ENCODE data around the gene NENF. TPM values are rescaled to one million over a fixed set of nuclear protein-coding genes. Genes with fewer than 3 reads are reported as not detected.

NENF gene
- polyA plus RNA-seq, 1 donor (not counting 4 experiments of a cell fraction or from before 2014, with no cell fraction given): 65.6 TPM

GRCh38 chr1:212459656-212460055 is 26.9 kb downstream of the NENF start:
- TF ChIP-seq EZH2 (IDR thresholded peaks at IDR 0.05; ENCODE audit: low read length): no peak
- TF ChIP-seq, protein P1, sequence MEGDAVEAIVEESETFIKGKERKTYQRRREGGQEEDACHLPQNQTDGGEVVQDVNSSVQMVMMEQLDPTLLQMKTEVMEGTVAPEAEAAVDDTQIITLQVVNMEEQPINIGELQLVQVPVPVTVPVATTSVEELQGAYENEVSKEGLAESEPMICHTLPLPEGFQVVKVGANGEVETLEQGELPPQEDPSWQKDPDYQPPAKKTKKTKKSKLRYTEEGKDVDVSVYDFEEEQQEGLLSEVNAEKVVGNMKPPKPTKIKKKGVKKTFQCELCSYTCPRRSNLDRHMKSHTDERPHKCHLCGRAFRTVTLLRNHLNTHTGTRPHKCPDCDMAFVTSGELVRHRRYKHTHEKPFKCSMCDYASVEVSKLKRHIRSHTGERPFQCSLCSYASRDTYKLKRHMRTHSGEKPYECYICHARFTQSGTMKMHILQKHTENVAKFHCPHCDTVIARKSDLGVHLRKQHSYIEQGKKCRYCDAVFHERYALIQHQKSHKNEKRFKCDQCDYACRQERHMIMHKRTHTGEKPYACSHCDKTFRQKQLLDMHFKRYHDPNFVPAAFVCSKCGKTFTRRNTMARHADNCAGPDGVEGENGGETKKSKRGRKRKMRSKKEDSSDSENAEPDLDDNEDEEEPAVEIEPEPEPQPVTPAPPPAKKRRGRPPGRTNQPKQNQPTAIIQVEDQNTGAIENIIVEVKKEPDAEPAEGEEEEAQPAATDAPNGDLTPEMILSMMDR (optimal IDR thresholded peaks at IDR 0.05 in 1 of 3, IDR thresholded peaks at IDR 0.05 in 1 of 3, conservative IDR thresholded peaks at IDR 0.05 in 1 of 3; ENCODE audit: extremely low read depth in 1 of 3, insufficient read depth in 2 of 3, low read length in 3 of 3): no peak
- Histone ChIP-seq H3K4me2 (ENCODE audit: control insufficient read depth, extremely low read depth, insufficient read depth, low read depth, low read length) (no peak overlapping the region), H3K9me3 (ENCODE audit: control insufficient read depth, low read depth, low read length) (no peaks in the 10 kb centered on the region), H3K4me3 (ENCODE audit: control insufficient read depth in 2 of 3, extremely low read depth in 1 of 3, insufficient read depth in 2 of 3, low read depth in 1 of 3, low read length in 3 of 3) (no peak overlapping the region), H3K9ac (ENCODE audit: control insufficient read depth, extremely low read depth, insufficient read depth, low read length) (no peak overlapping the region), H3K27me3 (ENCODE audit: control insufficient read depth, extremely low read depth, insufficient read depth, low read length) (no peaks in the 10 kb centered on the region), H3K27ac (ENCODE audit: control insufficient read depth, insufficient read depth, low read length) (no peak overlapping the region), H2AFZ (ENCODE audit: control insufficient read depth, low read length) (no peak overlapping the region), H3K79me2 (ENCODE audit: control insufficient read depth, insufficient read depth, low read length) (no peaks in the 10 kb centered on the region), H3K4me1 (ENCODE audit: control insufficient read depth, extremely low read depth, insufficient read depth, low read length) (peaks cover 6% of the 10 kb centered on the region), H3K9me1 (ENCODE audit: control insufficient read depth, extremely low read depth, insufficient read depth, low read length) (no peaks in the 10 kb centered on the region), H4K20me1 (ENCODE audit: control insufficient read depth, extremely low read depth, insufficient read depth, low read length) (no peaks in the 10 kb centered on the region), H3K36me3 (ENCODE audit: control insufficient read depth in 2 of 2, extremely low read depth in 1 of 2, insufficient read depth in 2 of 2, low read length in 2 of 2) (no peaks in the 10 kb centered on the region)
- FAIRE-seq (no peak), DNase-seq (ENCODE audit: low read depth, low spot score) (no peak)
- dilution Hi-C loops (cut with MboI; ENCODE audit: extremely low pct_ligation_motif_present, low sequenced_read_pairs): no loop called here

- Histone ChIP-seq H2AFZ (ENCODE audit: control insufficient read depth, low read length) (no peak overlapping the region), H3K79me2 (ENCODE audit: control insufficient read depth, insufficient read depth, low read length) (no peaks in the 10 kb centered on the region)
- FAIRE-seq: no peak
Observed at GRCh38 chr1:212460376-212460775, 27.7 kb downstream of the NENF start.

More at GRCh38 chr1:212460376-212460775, 27.7 kb downstream of the NENF start:
- H3K27ac ChIP-seq (ENCODE audit: control insufficient read depth, insufficient read depth, low read length): no peak overlapping the region
- H3K9ac ChIP-seq (ENCODE audit: control insufficient read depth, extremely low read depth, insufficient read depth, low read length): no peak overlapping the region
- no peaks in the 10 kb centered on the region for H3K9me3 ChIP-seq (ENCODE audit: control insufficient read depth, low read depth, low read length)
- DNase-seq (ENCODE audit: low read depth, low spot score): no peak
- H3K27me3 ChIP-seq (ENCODE audit: control insufficient read depth, extremely low read depth, insufficient read depth, low read length): no peaks in the 10 kb centered on the region
- no peak overlapping the region for H3K4me3 ChIP-seq (ENCODE audit: control insufficient read depth in 2 of 3, extremely low read depth in 1 of 3, insufficient read depth in 2 of 3, low read depth in 1 of 3, low read length in 3 of 3)
- TF ChIP-seq, protein P1 (optimal IDR thresholded peaks at IDR 0.05 in 1 of 3, IDR thresholded peaks at IDR 0.05 in 1 of 3, conservative IDR thresholded peaks at IDR 0.05 in 1 of 3; ENCODE audit: extremely low read depth in 1 of 3, insufficient read depth in 2 of 3, low read length in 3 of 3): no peak
- TF ChIP-seq EZH2 (IDR thresholded peaks at IDR 0.05; ENCODE audit: low read length): no peak
- H3K4me1 ChIP-seq (ENCODE audit: control insufficient read depth, extremely low read depth, insufficient read depth, low read length): peaks cover 6% of the 10 kb centered on the region
- no peak overlapping the region for H3K4me2 ChIP-seq (ENCODE audit: control insufficient read depth, extremely low read depth, insufficient read depth, low read depth, low read length)
- dilution Hi-C loops (cut with MboI; ENCODE audit: extremely low pct_ligation_motif_present, low sequenced_read_pairs): no loop called here
- no peaks in the 10 kb centered on the region for H4K20me1 ChIP-seq (ENCODE audit: control insufficient read depth, extremely low read depth, insufficient read depth, low read length)
- no peaks in the 10 kb centered on the region for H3K9me1 ChIP-seq (ENCODE audit: control insufficient read depth, extremely low read depth, insufficient read depth, low read length)
- H3K36me3 ChIP-seq (ENCODE audit: control insufficient read depth in 2 of 2, extremely low read depth in 1 of 2, insufficient read depth in 2 of 2, low read length in 2 of 2): no peaks in the 10 kb centered on the region

Data from keratinocyte (primary cell).